H7 (cell line): ENCODE data around the gene MYL12B. TPM values are rescaled to one million over a fixed set of nuclear protein-coding genes. Genes with fewer than 3 reads are reported as not detected.
"Not testable (repeated sequence)": the region's sequence is repeated elsewhere in the genome, so short reads cannot be mapped to it uniquely, and the experiment has no call there.

Experiments
- DNase-seq: peaks from one replicate; pipeline ENCODE4 v3.0.0; 2012
- H3K27me3 ChIP-seq: 2 replicates; pipeline ENCODE4 v1.6.0; 2011; ENCODE audit warnings: mild to moderate bottlenecking, low read length; ENCODE audit not compliant: control insufficient read depth, insufficient read depth
- H3K36me3 ChIP-seq: replicated peaks from 2 replicates; pipeline ENCODE4 v1.5.1; 2011; ENCODE audit warnings: low read length; ENCODE audit not compliant: control insufficient read depth, insufficient read depth
- H3K4me3 ChIP-seq: 2 replicates; pipeline ENCODE4 v1.5.1; 2011; ENCODE audit warnings: low read depth, mild to moderate bottlenecking, control low read depth, low read length, moderate library complexity; ENCODE audit not compliant: insufficient read depth
- total RNA-seq: library from RNA; depleted of rRNA; stranded (reverse); fragments of >200 nt; shearing (Covaris generic); gene quantifications from 2 replicates; pipeline ENCODE4 v1.2.3, GENCODE V29; 2014

Gene MYL12B
- total RNA-seq, 1 experiment from 2014 or later, result 216 TPM

- H3K27me3 ChIP-seq, result no peaks in the 10 kb centered on the region
- no peaks in the 10 kb centered on the region; the same call in 1 of the 2 replicates for H3K36me3 ChIP-seq
- DNase-seq, result no peak
- peak overlapping the region; percentile 82 for H3K4me3 ChIP-seq
These were observed 1.3 kb downstream of the MYL12B start for GRCh38 chr18:3263132-3263700.

GRCh38 chr18:3264362-3264761 lies 2.4 kb downstream of the MYL12B start:
- Histone ChIP-seq H3K27me3 (no peaks in the 10 kb centered on the region), H3K4me3 (no peak overlapping the region), H3K36me3 (no peaks in the 10 kb centered on the region)
- DNase-seq, result no peak

- no peaks in the 10 kb centered on the region for H3K36me3 ChIP-seq
- H3K27me3 ChIP-seq, result no peaks in the 10 kb centered on the region
- H3K4me3 ChIP-seq, result no peak overlapping the region
- no peak for DNase-seq
These were observed 3.7 kb downstream of the MYL12B start for GRCh38 chr18:3265564-3266033.

- Histone ChIP-seq H3K36me3 (no peaks in the 10 kb centered on the region), H3K4me3 (no peak overlapping the region), H3K27me3 (no peaks in the 10 kb centered on the region)
- DNase-seq, result no peak
These were observed 4.2 kb downstream of the MYL12B start for GRCh38 chr18:3266062-3266608.

GRCh38 chr18:3268306-3268705 lies 6.4 kb downstream of the MYL12B start:
- DNase-seq, result no peak
- Histone ChIP-seq H3K36me3 (no peaks in the 10 kb centered on the region), H3K27me3 (no peaks in the 10 kb centered on the region), H3K4me3 (no peak overlapping the region)

GRCh38 chr18:3269241-3269913 lies 7.4 kb downstream of the MYL12B start:
- Histone ChIP-seq H3K4me3 (no peak overlapping the region), H3K27me3 (no peaks in the 10 kb centered on the region), H3K36me3 (0 out of 2 replicates have a peak, but pooled peaks cover 1% of the 10 kb centered on the region)
- DNase-seq, result no peak

- H3K27me3 ChIP-seq, result no peaks in the 10 kb centered on the region
- peaks cover 5% of the 10 kb centered on the region; the same call in 1 of the 2 replicates for H3K36me3 ChIP-seq
- no peak for DNase-seq
- H3K4me3 ChIP-seq, result no peak overlapping the region
These were observed 8.0 kb downstream of the MYL12B start for GRCh38 chr18:3269914-3270299.

- Histone ChIP-seq H3K36me3 (peaks cover 5% of the 10 kb centered on the region), H3K4me3 (no peak overlapping the region), H3K27me3 (no peaks in the 10 kb centered on the region)
- DNase-seq, result no peak
These were observed 11.1 kb downstream of the MYL12B start for GRCh38 chr18:3273042-3273441.

GRCh38 chr18:3277643-3278213 lies 15.8 kb downstream of the MYL12B start:
- H3K36me3 ChIP-seq, H3K27me3 ChIP-seq: not testable (repeated sequence)

GRCh38 chr18:3279201-3280185 lies 17.6 kb downstream of the MYL12B start:
- Histone ChIP-seq H3K36me3 (peaks cover 3% of the 10 kb centered on the region), H3K4me3 (no peak overlapping the region), H3K27me3 (no peaks in the 10 kb centered on the region)
- DNase-seq, result no peak

More at GRCh38 chr18:3277643-3278213, 15.8 kb downstream of the MYL12B start:
- DNase-seq, H3K4me3 ChIP-seq: not testable (repeated sequence)

GRCh38 chr18:3281456-3282400 lies 19.8 kb downstream of the MYL12B start:
- Histone ChIP-seq H3K4me3 (no peak overlapping the region), H3K36me3 (no peaks in the 10 kb centered on the region; the same call in 1 of the 2 replicates), H3K27me3 (no peaks in the 10 kb centered on the region)
- peak; percentile 43 for DNase-seq

GRCh38 chr18:3283253-3283863 lies 21.4 kb downstream of the MYL12B start:
- Histone ChIP-seq H3K4me3 (no peak overlapping the region), H3K36me3 (no peaks in the 10 kb centered on the region), H3K27me3 (no peaks in the 10 kb centered on the region)
- no peak for DNase-seq

GRCh38 chr18:3283908-3284307 lies 22.0 kb downstream of the MYL12B start:
- Histone ChIP-seq H3K27me3 (no peaks in the 10 kb centered on the region), H3K4me3 (no peak overlapping the region), H3K36me3 (no peaks in the 10 kb centered on the region)
- no peak for DNase-seq
